Fibroblast of peridontal ligament (primary cell): ENCODE results near the gene PLXNB3.

Source experiments
- DNase-seq: peaks from one replicate; pipeline ENCODE4 v3.0.0-alpha.2; 2010; ENCODE audit errors: extremely low read depth

PLXNB3 gene

DNA sequence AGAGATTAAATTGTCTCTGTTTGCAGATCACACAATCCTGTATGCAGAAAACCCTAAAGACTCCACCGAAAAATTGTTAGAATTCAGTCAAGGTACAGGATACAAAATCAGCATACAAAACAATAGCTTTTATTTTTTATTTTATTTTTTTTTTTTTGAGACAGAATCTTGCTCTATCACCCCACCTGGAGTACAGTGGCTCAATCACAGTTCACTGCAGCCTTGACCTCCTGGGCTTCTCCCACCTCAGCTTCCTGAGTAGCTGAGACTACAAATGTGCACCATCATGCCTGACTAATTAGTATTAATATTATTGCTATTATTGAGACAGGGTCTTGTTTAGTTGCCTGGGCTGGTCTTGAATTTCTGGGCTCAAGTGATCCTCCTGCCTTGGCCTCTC is 8.9 kb upstream of the PLXNB3 start:
- no peak for DNase-seq

DNA sequence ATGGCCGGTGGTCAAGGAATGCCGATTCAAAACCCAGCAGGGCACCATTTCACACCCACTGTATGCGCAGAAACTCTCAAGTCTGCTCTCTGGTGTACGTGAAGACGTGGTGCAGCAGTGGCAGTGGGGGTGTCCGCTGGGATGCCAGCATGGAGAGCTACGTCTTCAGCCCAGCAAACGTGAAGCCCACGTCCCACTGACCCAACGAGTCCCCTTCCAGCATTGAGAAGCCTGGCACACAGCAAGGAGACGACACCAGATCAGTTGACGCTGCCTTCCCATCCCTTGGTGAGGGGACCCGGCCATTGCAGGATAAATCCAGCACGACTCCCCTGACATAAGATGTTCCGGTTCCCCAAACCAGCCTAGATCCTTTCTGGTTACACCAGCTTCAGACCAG is 2.2 kb upstream of the PLXNB3 start:
- DNase-seq = no peak

DNA sequence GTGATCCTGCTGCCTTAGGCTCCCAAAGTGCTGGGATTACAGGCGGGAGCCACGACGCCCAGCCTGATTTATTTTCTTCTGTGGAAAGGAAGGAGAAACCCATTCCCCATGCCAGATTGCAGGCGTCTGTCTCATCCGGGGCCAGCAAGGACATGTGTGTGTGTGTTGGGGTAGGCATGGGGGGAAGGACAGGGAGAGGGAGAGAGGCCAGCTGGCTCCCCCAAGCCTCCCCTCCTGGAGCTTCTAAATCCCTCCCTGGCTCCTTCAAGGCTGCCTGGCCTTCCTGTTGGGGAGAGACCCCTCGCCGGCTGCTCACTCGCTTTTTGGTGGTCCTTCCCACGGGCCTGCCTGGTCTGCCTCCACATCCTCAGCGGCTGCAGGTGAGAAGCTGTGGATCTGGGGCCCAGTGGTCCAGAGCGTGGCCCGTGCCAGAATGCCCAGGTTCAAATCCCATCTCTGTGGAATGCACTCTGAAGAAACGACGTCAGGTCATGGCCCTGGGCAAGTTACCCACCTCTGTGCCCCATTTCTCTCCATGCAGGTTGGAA is 1.3 kb upstream of the PLXNB3 start:
- DNase-seq = no peak

DNA sequence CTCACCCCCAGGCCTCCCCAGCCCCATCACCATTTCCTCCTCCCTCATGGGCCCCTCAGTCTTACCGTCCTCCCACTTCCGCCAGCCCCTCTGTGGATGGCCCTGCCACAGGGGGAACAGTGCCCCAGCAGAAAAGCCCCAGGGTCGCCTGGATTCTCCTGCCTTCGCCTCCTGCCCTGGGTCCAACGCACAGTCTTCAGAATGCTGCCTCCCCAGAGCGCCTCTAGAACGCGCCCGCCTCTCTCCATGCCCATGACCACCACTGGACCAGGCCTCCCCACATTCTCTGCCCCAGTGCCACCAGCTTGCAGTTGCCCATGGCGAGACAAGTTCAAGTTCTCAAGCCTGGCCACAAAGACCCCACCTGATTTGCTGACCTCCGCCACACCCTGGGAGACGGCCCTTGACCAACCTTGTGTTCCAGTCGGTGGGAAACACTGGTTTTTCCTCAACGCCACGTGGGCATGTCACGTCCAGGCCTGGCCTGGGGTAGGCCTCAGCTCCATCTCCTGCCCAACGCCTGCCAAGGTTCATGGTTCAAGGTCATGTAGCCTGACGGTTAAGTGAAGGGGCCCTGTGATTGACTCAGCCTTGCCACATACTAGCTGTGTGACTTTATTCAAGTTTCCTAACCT is 634 bp upstream of the PLXNB3 start:
- DNase-seq = no peak

DNA sequence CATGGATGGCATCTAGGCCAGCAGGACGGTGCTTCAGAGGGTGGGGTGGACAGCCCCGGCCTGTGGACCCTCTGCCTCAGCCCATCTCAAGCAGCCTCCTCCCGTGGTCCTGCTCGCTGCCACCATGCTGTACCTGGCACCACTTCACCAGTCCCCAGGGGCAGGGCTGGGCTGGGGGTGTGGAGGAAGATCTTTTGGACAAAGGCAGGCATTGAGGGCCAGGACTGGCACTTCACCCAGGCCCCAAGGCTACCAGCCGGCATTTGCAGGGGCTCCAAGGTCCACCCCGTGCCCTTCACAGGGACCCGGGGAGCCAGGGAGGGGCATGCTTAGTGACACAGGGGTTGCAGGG is 713 bp downstream of the PLXNB3 start:
- no peak for DNase-seq

DNA sequence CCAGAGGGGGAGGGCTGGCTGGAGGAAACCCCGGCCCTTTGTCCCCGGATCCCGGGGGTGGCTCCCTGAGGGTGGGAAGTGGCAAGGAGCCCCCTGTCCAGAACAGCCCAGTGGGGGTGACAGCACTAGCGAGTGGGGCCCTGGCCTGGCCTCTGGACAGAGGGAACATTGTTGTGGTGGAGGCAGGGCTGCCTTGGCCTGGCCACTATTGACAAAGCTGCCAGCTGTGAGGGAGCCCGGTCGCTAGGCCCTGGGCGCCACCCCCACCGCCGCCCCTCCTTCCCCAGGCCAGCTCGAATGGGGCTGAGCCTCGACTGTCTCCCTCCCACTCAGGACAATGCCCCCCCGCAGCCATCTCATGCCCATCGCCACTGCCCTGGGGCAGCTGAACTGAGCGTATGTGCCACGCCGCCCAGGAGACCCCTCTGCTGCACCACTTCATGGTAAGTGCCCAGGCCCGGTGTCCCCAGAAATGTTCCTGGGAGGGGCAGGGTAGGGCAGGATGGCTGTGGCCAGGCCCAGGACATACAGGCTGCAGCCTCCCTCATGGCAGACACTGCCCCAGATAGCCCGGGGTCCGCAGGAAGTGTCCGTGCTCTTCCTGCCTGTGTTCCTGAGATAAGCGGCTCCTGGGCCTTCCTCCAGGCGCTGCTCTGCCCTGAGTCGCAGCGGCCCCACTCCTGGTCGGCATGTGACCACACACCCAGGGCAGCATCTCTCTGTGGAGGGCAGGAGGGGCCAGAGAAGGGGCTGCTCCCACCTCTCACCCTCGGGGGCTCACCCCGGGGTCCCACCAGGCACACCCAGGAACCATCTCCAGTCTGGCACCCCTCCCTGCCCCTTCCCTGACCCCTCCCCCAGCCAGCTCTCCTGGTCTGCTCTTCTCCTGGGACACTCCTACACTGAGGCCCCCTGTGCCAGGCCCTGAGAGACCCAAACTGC is 1.4 kb downstream of the PLXNB3 start:
- no peak for DNase-seq

DNA sequence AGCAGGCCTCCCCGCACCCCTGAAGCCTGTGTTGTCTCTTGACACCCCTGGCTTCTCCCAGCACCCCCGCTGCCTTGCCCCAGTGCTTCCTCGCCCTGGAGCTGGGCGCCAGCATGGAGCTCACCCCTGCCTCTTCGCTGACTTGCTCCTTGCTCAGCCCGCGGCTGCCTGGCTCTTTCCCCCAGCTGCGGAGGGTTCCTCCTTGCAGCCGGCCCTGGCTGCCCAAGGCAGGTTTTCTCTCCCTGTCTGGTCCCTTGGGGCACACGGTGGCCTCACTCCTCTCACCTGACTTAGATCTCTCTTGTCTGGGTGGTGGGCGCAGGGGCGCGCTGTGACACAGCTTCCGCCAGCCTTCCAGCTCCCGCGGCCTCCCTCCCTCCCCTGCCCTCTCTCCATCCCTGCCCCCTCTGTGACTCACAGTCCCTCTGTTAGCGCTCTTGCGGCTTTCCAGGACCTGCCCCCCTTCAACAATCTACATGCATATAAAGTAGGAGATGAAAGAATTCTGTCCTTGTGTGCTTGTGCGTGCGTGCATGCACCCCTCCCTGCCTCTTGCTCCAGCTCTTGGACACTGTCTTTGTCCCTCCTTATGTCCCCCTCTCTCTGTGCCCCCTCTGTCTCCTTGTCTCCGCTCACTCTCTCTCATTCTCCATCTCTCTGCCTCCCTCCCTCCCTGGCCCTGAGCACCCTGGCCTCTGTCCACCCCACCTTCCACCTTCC is 2.2 kb downstream of the PLXNB3 start:
- DNase-seq = peak; percentile 57

DNA sequence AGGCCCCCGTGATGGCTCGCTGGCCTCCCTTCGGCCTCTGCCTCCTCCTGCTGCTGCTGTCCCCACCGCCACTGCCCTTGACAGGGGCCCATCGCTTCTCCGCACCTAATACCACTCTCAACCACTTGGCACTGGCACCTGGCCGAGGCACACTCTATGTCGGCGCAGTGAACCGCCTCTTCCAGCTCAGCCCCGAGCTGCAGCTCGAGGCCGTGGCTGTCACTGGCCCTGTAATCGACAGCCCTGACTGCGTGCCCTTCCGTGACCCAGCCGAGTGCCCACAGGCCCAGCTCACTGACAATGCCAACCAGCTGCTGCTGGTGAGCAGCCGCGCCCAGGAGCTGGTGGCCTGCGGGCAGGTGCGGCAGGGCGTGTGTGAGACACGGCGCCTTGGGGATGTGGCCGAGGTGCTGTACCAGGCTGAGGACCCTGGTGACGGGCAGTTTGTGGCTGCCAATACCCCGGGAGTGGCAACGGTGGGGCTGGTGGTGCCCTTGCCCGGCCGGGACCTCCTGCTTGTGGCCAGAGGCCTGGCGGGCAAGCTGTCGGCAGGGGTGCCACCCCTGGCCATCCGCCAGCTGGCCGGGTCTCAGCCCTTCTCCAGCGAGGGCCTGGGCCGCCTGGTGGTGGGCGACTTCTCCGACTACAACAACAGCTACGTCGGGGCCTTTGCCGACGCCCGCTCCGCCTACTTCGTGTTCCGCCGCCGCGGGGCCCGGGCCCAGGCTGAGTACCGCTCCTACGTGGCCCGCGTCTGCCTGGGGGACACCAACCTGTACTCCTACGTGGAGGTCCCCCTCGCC is 3.0 kb downstream of the PLXNB3 start:
- no peak for DNase-seq

DNA sequence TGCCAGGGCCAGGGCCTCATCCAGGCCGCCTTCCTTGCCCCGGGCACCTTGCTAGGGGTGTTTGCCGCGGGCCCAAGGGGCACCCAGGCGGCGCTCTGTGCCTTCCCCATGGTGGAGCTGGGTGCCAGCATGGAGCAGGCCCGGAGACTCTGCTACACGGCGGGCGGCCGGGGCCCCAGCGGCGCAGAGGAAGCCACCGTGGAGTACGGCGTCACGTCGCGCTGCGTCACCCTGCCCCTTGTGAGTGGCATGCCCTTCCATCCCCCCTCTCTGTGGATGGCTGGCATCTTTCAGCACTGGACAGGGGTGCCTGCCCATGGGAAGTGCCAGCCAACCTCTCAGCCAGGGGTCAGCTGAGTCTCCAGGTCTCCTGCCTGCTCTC is 3.6 kb downstream of the PLXNB3 start:
- no peak for DNase-seq

DNA sequence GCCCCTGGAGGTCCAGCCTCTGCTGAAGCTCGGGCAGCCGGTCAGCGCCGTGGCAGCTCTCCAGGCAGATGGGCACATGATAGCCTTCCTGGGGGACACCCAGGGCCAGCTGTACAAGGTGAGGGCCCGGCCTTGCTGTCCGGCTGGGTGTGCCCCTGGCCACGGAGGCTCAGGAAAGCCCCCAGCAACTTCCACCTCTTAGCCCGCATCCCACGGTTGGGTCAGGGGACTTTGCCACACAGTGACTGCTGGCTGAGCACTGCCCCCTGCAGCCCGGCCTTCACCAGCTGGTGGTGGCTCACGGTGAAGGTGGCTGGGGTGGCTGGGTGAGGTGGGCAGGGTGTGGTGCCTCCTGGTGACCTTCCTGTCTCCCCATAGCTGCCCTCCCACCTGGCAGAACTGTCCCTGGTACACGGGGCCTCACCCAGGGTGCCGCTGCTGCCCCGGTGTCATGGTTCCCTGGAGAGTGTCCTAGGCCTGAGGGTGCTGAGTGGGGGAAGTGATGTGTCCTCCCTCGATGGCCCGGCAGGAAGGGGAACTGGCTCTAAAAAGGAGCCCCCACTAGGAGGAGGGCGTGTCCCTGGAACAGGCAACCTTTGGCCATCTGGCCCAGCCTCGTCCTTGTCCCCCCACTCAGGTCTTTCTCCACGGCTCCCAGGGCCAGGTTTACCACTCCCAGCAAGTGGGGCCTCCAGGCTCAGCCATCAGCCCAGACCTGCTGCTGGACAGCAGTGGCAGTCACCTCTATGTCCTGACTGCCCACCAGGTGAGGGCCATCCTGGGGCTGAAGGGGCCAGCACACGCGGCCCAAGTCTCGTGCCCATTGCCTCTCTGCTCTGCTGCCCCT is 4.5 kb downstream of the PLXNB3 start:
- no peak for DNase-seq

DNA sequence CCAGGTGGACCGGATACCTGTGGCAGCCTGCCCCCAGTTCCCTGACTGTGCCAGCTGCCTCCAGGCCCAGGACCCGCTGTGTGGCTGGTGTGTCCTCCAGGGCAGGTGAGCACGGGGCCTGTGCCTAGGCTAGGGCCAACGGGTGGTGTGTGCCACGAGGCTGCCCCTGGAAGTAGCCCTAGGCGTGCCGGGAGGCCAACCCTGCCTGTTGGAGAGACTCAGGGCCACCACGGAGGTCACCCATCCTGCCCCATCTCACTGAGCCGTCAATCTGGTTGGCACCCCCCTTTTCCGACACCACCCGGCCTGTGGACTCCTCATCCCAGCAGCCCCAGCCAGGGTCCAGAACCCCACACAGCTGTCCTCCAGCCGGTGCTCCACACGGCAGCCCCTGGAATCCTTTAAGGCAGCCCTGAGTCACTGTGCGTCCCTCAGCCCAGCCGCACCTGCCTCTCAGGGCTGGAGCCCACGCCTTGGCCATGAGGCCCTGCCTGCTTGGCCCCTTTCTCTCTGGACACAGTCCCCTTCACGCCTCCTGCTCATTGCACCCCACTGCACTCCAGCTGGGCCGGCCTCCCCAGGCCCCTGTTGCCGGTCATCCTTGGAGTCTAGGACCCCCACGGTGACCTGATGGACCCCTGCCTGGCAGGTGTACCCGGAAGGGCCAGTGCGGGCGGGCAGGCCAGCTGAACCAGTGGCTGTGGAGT is 5.3 kb downstream of the PLXNB3 start:
- no peak for DNase-seq

DNA sequence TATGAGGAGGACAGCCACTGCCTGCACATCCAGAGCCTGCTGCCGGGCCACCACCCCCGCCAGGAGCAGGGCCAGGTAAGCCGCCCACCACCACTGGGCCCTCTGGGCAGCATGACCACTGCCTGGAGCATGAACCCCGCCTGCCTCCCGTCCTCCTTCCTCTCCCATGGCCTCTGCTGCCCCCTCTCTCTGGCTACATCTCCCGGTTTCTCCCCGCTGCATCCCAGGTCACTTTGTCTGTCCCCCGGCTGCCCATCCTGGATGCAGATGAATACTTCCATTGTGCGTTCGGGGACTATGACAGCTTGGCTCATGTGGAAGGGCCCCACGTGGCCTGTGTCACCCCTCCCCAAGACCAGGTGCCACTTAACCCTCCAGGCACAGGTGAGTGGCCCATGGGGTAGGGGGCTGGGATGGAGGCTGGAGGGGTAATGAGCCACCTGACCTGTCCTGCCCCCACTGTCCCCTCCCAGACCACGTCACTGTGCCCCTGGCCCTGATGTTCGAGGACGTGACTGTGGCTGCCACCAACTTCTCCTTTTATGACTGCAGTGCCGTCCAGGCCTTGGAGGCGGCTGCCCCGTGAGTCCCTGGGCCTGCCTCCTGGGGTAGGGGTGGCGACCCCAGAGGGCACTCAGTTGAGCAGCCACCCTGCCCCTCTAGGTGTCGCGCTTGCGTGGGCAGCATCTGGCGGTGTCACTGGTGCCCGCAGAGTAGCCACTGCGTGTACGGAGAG is 6.0 kb downstream of the PLXNB3 start:
- no peak for DNase-seq

DNA sequence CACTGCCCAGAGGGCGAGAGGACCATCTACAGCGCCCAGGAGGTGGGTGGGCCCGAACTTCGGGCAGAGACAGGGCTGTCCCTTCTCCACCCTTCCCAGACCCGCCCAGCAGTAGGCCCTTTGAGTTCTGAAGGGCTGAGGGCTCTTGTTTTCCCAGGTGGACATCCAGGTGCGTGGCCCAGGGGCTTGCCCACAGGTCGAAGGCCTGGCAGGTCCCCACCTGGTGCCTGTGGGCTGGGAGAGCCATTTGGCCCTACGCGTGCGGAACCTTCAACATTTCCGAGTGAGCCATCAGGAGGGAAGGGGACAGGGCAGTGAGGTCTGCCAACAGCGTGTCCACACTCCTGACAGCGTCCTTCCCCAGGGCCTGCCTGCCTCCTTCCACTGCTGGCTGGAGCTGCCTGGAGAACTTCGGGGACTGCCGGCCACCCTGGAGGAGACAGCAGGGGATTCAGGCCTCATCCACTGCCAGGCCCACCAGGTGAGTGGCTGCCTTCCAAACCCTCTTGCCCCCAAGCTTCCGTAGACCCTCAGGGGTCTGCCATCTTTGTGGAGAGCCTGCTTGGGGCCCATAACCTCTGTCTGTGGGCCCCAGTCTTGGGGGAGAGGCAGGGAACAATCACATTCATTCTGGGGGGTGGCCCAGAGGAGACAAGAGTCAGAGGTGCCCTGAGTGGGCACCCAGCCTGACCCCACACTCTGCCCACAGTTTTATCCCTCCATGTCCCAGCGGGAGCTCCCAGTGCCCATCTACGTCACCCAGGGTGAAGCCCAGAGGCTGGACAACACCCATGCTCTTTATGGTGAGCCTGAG is 6.8 kb downstream of the PLXNB3 start:
- DNase-seq = no peak

DNA sequence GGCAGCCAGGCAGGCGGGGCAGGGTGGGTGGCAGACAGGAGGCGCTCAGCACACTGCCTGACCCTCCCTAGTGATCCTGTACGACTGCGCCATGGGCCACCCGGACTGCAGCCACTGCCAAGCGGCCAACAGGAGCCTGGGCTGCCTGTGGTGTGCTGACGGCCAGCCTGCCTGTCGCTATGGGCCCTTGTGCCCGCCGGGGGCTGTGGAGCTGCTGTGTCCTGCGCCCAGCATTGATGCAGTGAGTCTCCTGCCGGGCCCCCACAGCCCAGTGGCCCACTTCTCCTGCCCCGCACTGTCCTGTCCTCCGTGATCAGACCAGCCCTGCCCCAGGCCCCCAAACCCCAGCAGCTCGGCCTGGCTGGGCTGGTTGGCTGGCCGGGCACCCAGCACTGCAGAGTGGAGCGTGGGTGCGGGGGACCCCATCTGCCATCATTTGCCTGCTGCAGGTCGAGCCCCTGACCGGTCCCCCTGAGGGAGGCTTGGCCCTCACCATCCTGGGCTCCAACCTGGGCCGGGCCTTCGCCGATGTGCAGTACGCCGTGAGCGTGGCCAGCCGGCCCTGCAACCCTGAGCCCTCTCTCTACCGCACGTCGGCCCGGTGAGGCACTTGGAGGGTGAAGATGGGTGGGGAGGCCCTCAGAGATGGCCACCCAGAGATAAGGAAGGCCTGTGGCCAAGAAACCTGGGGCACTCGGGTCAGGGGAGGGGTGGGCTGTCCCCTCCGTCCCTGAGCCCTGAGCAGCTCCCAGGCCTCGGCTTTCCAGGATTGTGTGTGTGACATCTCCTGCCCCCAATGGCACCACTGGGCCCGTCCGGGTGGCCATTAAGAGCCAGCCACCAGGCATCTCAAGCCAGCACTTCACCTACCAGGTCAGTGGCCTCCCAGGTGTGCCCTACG is 7.6 kb downstream of the PLXNB3 start:
- no peak for DNase-seq

DNA sequence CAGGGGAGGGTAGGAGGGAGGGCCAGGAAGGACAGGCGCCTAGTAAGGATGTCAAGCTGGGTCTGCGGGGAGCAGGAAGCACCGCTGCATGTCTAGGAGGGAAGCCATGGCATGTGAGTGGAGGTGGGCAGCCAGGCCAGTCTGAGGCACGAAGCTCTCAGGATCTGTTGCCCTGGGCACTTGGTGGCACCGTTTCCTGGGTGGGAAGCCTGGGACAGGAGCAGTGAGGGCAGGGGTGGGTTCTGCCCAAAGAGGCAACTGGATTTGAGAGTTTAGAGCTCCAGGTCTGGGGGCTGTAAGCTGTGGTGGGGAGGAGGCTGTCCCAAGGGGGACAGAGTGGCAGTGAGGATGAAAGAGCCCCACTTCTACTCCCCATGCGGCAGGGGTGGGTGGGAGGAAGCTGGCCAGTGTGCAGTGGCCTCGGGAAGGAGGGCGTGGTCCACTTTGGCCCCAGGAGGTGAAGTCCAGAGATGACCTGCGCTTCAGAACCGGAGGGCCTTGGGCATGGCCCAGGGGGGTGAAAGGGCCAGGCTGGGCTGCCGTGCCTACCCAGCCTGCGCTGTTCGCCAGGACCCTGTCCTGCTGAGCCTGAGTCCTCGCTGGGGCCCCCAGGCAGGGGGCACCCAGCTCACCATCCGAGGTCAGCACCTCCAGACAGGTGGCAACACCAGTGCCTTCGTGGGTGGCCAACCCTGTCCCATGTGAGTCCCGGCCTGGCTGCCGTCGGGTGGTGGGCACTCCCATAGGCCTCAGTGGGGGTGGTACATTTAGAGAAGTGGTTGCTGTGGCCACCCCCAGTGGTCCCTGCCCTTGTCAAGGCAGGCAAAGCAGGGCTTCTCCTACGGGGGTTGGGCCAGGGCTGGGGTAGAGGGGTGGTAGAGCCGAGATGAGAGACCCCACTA is 8.5 kb downstream of the PLXNB3 start:
- no peak for DNase-seq

DNA sequence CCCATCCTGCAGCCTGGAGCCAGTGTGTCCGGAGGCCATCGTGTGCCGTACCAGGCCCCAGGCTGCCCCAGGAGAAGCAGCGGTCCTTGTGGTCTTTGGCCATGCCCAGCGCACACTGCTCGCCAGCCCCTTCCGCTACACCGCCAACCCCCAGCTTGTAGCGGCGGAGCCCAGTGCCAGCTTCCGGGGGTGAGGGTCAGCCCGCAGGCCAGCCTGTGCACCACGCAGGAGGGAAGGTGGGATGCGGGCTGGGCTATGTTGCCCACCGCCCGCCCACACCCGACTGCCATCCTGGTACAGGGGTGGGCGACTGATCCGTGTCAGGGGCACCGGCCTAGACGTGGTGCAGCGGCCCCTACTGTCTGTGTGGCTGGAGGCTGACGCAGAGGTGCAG is 9.2 kb downstream of the PLXNB3 start:
- no peak for DNase-seq
